MM.1S (cell line): ENCODE data around the gene FIGNL1.

Experiments
- DNase-seq: peaks from one replicate; pipeline ENCODE4 v3.0.0-alpha.2; 2015
- H2AFZ ChIP-seq: fragments of 300-600 bp; sonication (generic); 2 replicates; pipeline ENCODE4 v1.6.0; 2016; ENCODE audit warnings: antibody characterized with exemption, low read length
- H3F3A ChIP-seq: fragments of 300-600 bp; sonication (generic); 2 replicates; pipeline ENCODE4 v1.6.1; 2016; ENCODE audit warnings: mild to moderate bottlenecking, antibody characterized with exemption, low read length, moderate library complexity, mixed read lengths; ENCODE audit not compliant: insufficient read depth
- H3K27ac ChIP-seq: fragments of 300-600 bp; sonication (generic); 2 replicates; pipeline ENCODE4 v1.5.1; 2016; ENCODE audit warnings: mild to moderate bottlenecking, low read length
- H3K27me3 ChIP-seq: fragments of 300-600 bp; sonication (generic); replicated peaks from 2 replicates; pipeline ENCODE4 v1.6.0; 2016; ENCODE audit warnings: low read length; ENCODE audit not compliant: insufficient read depth
- H3K36me3 ChIP-seq: fragments of 300-600 bp; sonication (generic); replicated peaks from 2 replicates; pipeline ENCODE4 v1.6.1; 2016; ENCODE audit warnings: mild to moderate bottlenecking, low read length, mixed read lengths; ENCODE audit not compliant: insufficient read depth
- H3K4me1 ChIP-seq: fragments of 300-600 bp; sonication (generic); 2 replicates; pipeline ENCODE4 v1.6.1; 2016; ENCODE audit warnings: low read length, mixed read lengths
- H3K4me2 ChIP-seq: fragments of 300-600 bp; sonication (generic); 2 replicates; pipeline ENCODE4 v1.6.0; 2016; ENCODE audit warnings: low read depth, low read length
- H3K4me3 ChIP-seq: fragments of 300-600 bp; sonication (generic); 2 replicates; pipeline ENCODE4 v1.5.1; 2016; ENCODE audit warnings: low read length, mixed read lengths
- H3K79me2 ChIP-seq: fragments of 300-600 bp; sonication (generic); 2 replicates; pipeline ENCODE4 v1.6.1; 2016; ENCODE audit warnings: mixed run types, low read length, mixed read lengths
- H3K9ac ChIP-seq: fragments of 300-600 bp; sonication (generic); 2 replicates; pipeline ENCODE4 v1.6.1; 2016; ENCODE audit warnings: low read length, mixed read lengths
- H3K9me2 ChIP-seq: fragments of 300-600 bp; sonication (generic); replicated peaks from 2 replicates; pipeline ENCODE4 v1.6.1; 2016; ENCODE audit warnings: mild to moderate bottlenecking, low read length, mixed read lengths; ENCODE audit not compliant: insufficient read depth
- H3K9me3 ChIP-seq: fragments of 300-600 bp; sonication (generic); replicated peaks from 2 replicates; pipeline ENCODE4 v1.6.1; 2016; ENCODE audit warnings: mild to moderate bottlenecking, low read length, mixed read lengths; ENCODE audit not compliant: insufficient read depth
- H4K20me1 ChIP-seq: fragments of 300-600 bp; sonication (generic); 2 replicates; pipeline ENCODE4 v1.6.1; 2016; ENCODE audit warnings: mild to moderate bottlenecking, low read length, moderate library complexity, mixed read lengths; ENCODE audit not compliant: insufficient read depth
- CTCF ChIP-seq: fragments of 300-600 bp; sonication (generic); IDR thresholded peaks from 2 replicates; pipeline ENCODE4 v1.5.1; 2016; ENCODE audit warnings: antibody characterized with exemption, low read length, mixed read lengths
- EZH2 ChIP-seq: fragments of 300-600 bp; sonication (generic); optimal IDR thresholded peaks from 2 replicates; pipeline ENCODE3; 2017; ENCODE audit warnings: low read depth, mild to moderate bottlenecking, antibody characterized with exemption, low read length, mixed read lengths
- EZH2phosphoT487 ChIP-seq: fragments of 300-600 bp; sonication (generic); IDR thresholded peaks from 2 replicates; pipeline ENCODE4 v1.6.1; 2018; ENCODE audit warnings: antibody characterized with exemption, low read length

Gene FIGNL1

GRCh38 chr7:50473531-50473930, 23.4 kb upstream of the FIGNL1 start:
- TF ChIP-seq EZH2 (no peak), EZH2phosphoT487 (no peak), CTCF (no peak)
- Histone ChIP-seq H2AFZ (no peak overlapping the region), H3K36me3 (no peaks in the 10 kb centered on the region), H3K9me3 (no peaks in the 10 kb centered on the region), H3K4me1 (no peaks in the 10 kb centered on the region), H3K27ac (no peak overlapping the region), H3K4me2 (no peak overlapping the region), H3F3A (no peaks in the 10 kb centered on the region), H3K9ac (no peak overlapping the region), H3K79me2 (no peaks in the 10 kb centered on the region), H4K20me1 (no peaks in the 10 kb centered on the region), H3K9me2 (no peaks in the 10 kb centered on the region), H3K4me3 (no peak overlapping the region), H3K27me3 (no peaks in the 10 kb centered on the region)
- no peak for DNase-seq

DNA sequence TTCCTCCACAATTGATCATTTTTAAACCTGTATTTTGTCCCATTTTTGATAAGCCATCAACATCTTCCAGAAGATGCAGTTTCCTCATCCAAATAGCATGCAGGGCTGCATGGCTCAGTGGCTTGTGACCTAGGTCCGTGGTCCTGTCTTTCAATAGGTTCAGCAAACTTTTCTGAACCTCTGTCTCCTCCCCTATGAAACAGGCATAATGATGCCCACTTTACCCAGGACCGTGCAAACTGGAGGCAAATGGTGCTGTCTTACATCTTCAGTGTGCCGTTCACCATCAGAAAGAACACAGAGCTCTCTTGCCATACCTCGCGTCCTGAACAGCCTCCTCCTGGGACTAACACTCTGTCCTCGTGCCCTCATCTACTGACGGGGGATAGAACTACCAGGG, 22.3 kb upstream of the FIGNL1 start:
- Histone ChIP-seq H3K4me1 (peaks cover 8% of the 10 kb centered on the region; the same call in 1 of the 2 replicates), H3K27me3 (no peaks in the 10 kb centered on the region), H3K4me2 (no peak overlapping the region), H3K36me3 (no peaks in the 10 kb centered on the region), H3K9me3 (no peaks in the 10 kb centered on the region), H3K9ac (no peak overlapping the region), H3K27ac (no peak overlapping the region), H3K9me2 (no peaks in the 10 kb centered on the region), H2AFZ (no peak overlapping the region), H3K79me2 (no peaks in the 10 kb centered on the region), H4K20me1 (no peaks in the 10 kb centered on the region), H3F3A (no peaks in the 10 kb centered on the region), H3K4me3 (no peak overlapping the region)
- no peak for TF ChIP-seq EZH2phosphoT487
- TF ChIP-seq CTCF: no peak
- no peak for TF ChIP-seq EZH2
- DNase-seq: no peak

DNA sequence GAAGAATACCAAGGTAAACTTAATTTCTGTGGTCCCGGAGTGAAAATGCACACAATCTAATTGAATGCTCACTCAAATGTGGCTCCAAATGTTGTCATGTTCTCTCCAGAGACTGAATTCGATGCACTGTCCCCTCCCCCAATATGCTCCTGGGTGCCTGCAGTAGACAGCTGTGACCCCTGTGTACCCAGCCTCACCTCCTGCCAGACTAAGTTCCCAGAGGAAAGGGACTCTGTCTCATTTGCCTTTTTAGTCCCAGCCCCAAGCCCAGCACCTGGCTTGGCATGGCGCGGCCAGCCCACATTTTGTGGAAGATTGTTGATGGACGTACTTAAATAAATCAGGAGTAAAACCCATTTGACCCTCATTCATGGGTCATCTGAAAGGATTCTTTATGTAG, 21.8 kb upstream of the FIGNL1 start:
- H3K27ac ChIP-seq: no peak overlapping the region
- no peaks in the 10 kb centered on the region for H3K9me3 ChIP-seq
- H3K4me2 ChIP-seq: no peak overlapping the region
- H4K20me1 ChIP-seq: no peaks in the 10 kb centered on the region
- H3K4me1 ChIP-seq: peaks cover 8% of the 10 kb centered on the region; the same call in 1 of the 2 replicates
- H3K9me2 ChIP-seq: no peaks in the 10 kb centered on the region
- H3K4me3 ChIP-seq: no peak overlapping the region
- no peak for DNase-seq
- no peaks in the 10 kb centered on the region for H3K36me3 ChIP-seq
- TF ChIP-seq CTCF (no peak), EZH2phosphoT487 (no peak), EZH2 (no peak)
- H3K27me3 ChIP-seq: no peaks in the 10 kb centered on the region
- H3F3A ChIP-seq: no peaks in the 10 kb centered on the region
- no peaks in the 10 kb centered on the region for H3K79me2 ChIP-seq
- no peak overlapping the region for H2AFZ ChIP-seq
- no peak overlapping the region for H3K9ac ChIP-seq
